Neural cell (in vitro differentiated cells): ENCODE measurements around the gene RBM15. TPM values are rescaled to one million over a fixed set of nuclear protein-coding genes. Genes with fewer than 3 reads are reported as not detected.

Source experiments
- H2AFZ ChIP-seq: fragments of 200-600, 300-800 bp; sonication (generic), shearing (Covaris generic); 2 replicates; pipeline ENCODE4 v1.6.0; 2014; ENCODE audit warnings: low read depth, mild to moderate bottlenecking, antibody characterized with exemption, low read length, moderate library complexity
- H3F3A ChIP-seq: fragments of 200-600 bp; shearing (Covaris generic); 2 replicates; pipeline ENCODE4 v1.6.1; 2016; ENCODE audit warnings: mild to moderate bottlenecking, moderate library complexity, mixed read lengths, antibody characterized with exemption, low read length; ENCODE audit not compliant: insufficient read depth, poor library complexity, severe bottlenecking
- H3K27ac ChIP-seq: fragments of 200-600, 300-800 bp; sonication (generic), shearing (Covaris generic); 2 replicates; pipeline ENCODE4 v1.5.1; 2014; ENCODE audit warnings: mild to moderate bottlenecking, low read length, moderate library complexity
- H3K27me3 ChIP-seq: fragments of 300-800, 200-600 bp; sonication (generic), shearing (Covaris generic); 2 replicates; pipeline ENCODE4 v1.6.0; 2014; ENCODE audit warnings: mild to moderate bottlenecking, low read depth, low read length, moderate library complexity; ENCODE audit not compliant: insufficient read depth
- H3K36me3 ChIP-seq: fragments of 300-800, 200-600 bp; sonication (generic), shearing (Covaris generic); 2 replicates; pipeline ENCODE4 v1.5.1; 2014; ENCODE audit warnings: mild to moderate bottlenecking, antibody characterized with exemption, low read length, moderate library complexity; ENCODE audit not compliant: insufficient read depth
- H3K4me2 ChIP-seq: fragments of 300-800, 200-600 bp; sonication (generic), shearing (Covaris generic); 2 replicates; pipeline ENCODE4 v1.6.0; 2014; ENCODE audit warnings: mild to moderate bottlenecking, low read length
- H3K4me3 ChIP-seq: fragments of 300-800, 200-600 bp; sonication (generic), shearing (Covaris generic); 2 replicates; pipeline ENCODE4 v1.5.1; 2014; ENCODE audit warnings: mild to moderate bottlenecking, low read length, moderate library complexity
- H3K79me2 ChIP-seq: fragments of 200-600 bp; shearing (Covaris generic); replicated peaks from 2 replicates; pipeline ENCODE4 v1.6.0; 2014; ENCODE audit warnings: mild to moderate bottlenecking, low read length, moderate library complexity; ENCODE audit not compliant: insufficient read depth
- H3K9ac ChIP-seq: fragments of 300-800, 200-600 bp; sonication (generic), shearing (Covaris generic); 2 replicates; pipeline ENCODE4 v1.6.1; 2016; ENCODE audit warnings: mild to moderate bottlenecking, low read length, mixed read lengths
- H3K9me2 ChIP-seq: fragments of 200-600 bp; shearing (Covaris generic); 2 replicates; pipeline ENCODE4 v1.6.1; 2016; ENCODE audit warnings: mild to moderate bottlenecking, low read length, mixed read lengths; ENCODE audit not compliant: insufficient read depth
- H3K9me3 ChIP-seq: fragments of 200-600, 300-800 bp; sonication (generic), shearing (Covaris generic); 2 replicates; pipeline ENCODE4 v1.6.1; 2016; ENCODE audit warnings: mild to moderate bottlenecking, mixed run types, low read length, moderate library complexity, mixed read lengths
- H4K20me1 ChIP-seq: fragments of 200-600 bp; shearing (Covaris generic); 2 replicates; pipeline ENCODE4 v1.6.1; 2016; ENCODE audit warnings: mild to moderate bottlenecking, mixed run types; ENCODE audit not compliant: insufficient read depth
- EP300 ChIP-seq: fragments of 450-650 bp; conservative IDR thresholded peaks from 2 replicates; pipeline ENCODE4 v1.6.1; 2014; ENCODE audit warnings: antibody characterized with exemption, mild to moderate bottlenecking, moderate library complexity; ENCODE audit not compliant: poor library complexity, severe bottlenecking
- EZH2 ChIP-seq: fragments of 200-600, 300-800 bp; shearing (Covaris generic), sonication (generic); IDR thresholded peaks from 2 replicates; pipeline ENCODE4 v1.6.1; 2014; ENCODE audit warnings: antibody characterized with exemption, low read length, borderline replicate concordance, mild to moderate bottlenecking; ENCODE audit not compliant: insufficient read depth, poor library complexity, severe bottlenecking
- MXI1 ChIP-seq: fragments of 450-650 bp; conservative IDR thresholded peaks from 2 replicates; pipeline ENCODE4 v1.6.1; 2014; ENCODE audit warnings: antibody characterized with exemption, mild to moderate bottlenecking; ENCODE audit not compliant: poor library complexity, severe bottlenecking
- POLR2AphosphoS5 ChIP-seq: IDR thresholded peaks from 2 replicates; pipeline ENCODE4 v1.6.1; 2012
- RAD21 ChIP-seq: fragments of 450-650 bp; conservative IDR thresholded peaks from 2 replicates; pipeline ENCODE4 v1.6.1; 2014; ENCODE audit warnings: antibody characterized with exemption, mild to moderate bottlenecking, moderate library complexity
- SMC3 ChIP-seq: fragments of 450-650 bp; conservative IDR thresholded peaks from 2 replicates; pipeline ENCODE4 v1.6.1; 2014; ENCODE audit warnings: antibody characterized with exemption, mild to moderate bottlenecking, moderate library complexity; ENCODE audit not compliant: poor library complexity
- TAF1 ChIP-seq: IDR thresholded peaks from 2 replicates; pipeline ENCODE4 v1.6.1; 2012; ENCODE audit warnings: low read depth
- polyA plus RNA-seq: library from polyadenylated mRNA; depleted of rRNA; stranded (reverse); fragments of >200 nt; gene quantifications from 2 replicates; pipeline ENCODE4 v1.2.3, GENCODE V29; 2014
- TF ChIP-seq, protein P1 (sequence below): IDR thresholded peaks from 2 replicates; pipeline ENCODE4 v1.6.1; 2012; ENCODE audit warnings: borderline replicate concordance
- TF ChIP-seq, protein P2 (sequence below): fragments of 450-650 bp; IDR thresholded peaks from 2 replicates; pipeline ENCODE4 v1.5.1; 2014; ENCODE audit warnings: antibody characterized with exemption, mild to moderate bottlenecking, moderate library complexity; ENCODE audit not compliant: poor library complexity, severe bottlenecking

RBM15 gene
- polyA plus RNA-seq, 1 donor from 2014 or later: 8.1 TPM

DNA sequence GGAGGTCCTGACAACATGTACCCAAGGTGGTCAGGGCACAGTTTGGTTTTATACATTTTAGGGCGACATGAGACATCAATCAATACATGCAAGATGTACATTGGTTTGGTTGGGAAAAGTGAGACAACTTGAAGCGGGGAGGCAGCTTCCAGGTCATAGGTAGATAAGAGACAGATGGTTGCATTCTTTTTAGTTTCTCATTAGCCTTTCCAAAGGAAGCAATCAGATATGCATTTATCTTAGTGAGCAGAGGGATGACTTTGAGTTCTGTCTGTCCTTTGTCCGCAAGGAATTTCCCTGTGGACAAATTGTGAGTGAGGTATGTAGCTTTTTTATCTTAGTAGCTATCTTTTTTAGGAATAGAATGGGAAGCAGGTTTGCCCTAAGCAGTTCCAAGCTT, 10.5 kb upstream of the RBM15 start:
- H3K4me2 ChIP-seq: no peak overlapping the region
- no peak overlapping the region for H3K27ac ChIP-seq
- H3K79me2 ChIP-seq: no peaks in the 10 kb centered on the region
- H3K9me2 ChIP-seq: no peaks in the 10 kb centered on the region
- H3K9ac ChIP-seq: no peak overlapping the region
- H4K20me1 ChIP-seq: no peaks in the 10 kb centered on the region
- no peaks in the 10 kb centered on the region for H3K9me3 ChIP-seq
- TF ChIP-seq, protein P1, sequence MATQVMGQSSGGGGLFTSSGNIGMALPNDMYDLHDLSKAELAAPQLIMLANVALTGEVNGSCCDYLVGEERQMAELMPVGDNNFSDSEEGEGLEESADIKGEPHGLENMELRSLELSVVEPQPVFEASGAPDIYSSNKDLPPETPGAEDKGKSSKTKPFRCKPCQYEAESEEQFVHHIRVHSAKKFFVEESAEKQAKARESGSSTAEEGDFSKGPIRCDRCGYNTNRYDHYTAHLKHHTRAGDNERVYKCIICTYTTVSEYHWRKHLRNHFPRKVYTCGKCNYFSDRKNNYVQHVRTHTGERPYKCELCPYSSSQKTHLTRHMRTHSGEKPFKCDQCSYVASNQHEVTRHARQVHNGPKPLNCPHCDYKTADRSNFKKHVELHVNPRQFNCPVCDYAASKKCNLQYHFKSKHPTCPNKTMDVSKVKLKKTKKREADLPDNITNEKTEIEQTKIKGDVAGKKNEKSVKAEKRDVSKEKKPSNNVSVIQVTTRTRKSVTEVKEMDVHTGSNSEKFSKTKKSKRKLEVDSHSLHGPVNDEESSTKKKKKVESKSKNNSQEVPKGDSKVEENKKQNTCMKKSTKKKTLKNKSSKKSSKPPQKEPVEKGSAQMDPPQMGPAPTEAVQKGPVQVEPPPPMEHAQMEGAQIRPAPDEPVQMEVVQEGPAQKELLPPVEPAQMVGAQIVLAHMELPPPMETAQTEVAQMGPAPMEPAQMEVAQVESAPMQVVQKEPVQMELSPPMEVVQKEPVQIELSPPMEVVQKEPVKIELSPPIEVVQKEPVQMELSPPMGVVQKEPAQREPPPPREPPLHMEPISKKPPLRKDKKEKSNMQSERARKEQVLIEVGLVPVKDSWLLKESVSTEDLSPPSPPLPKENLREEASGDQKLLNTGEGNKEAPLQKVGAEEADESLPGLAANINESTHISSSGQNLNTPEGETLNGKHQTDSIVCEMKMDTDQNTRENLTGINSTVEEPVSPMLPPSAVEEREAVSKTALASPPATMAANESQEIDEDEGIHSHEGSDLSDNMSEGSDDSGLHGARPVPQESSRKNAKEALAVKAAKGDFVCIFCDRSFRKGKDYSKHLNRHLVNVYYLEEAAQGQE: no peak
- TF ChIP-seq TAF1 (no peak), MXI1 (no peak), POLR2AphosphoS5 (no peak), SMC3 (no peak), EP300 (no peak), EZH2 (no peak), RAD21 (no peak)
- TF ChIP-seq, protein P2, sequence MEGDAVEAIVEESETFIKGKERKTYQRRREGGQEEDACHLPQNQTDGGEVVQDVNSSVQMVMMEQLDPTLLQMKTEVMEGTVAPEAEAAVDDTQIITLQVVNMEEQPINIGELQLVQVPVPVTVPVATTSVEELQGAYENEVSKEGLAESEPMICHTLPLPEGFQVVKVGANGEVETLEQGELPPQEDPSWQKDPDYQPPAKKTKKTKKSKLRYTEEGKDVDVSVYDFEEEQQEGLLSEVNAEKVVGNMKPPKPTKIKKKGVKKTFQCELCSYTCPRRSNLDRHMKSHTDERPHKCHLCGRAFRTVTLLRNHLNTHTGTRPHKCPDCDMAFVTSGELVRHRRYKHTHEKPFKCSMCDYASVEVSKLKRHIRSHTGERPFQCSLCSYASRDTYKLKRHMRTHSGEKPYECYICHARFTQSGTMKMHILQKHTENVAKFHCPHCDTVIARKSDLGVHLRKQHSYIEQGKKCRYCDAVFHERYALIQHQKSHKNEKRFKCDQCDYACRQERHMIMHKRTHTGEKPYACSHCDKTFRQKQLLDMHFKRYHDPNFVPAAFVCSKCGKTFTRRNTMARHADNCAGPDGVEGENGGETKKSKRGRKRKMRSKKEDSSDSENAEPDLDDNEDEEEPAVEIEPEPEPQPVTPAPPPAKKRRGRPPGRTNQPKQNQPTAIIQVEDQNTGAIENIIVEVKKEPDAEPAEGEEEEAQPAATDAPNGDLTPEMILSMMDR: no peak
- H2AFZ ChIP-seq: no peak overlapping the region
- H3K27me3 ChIP-seq: no peaks in the 10 kb centered on the region
- no peaks in the 10 kb centered on the region for H3F3A ChIP-seq
- no peaks in the 10 kb centered on the region for H3K36me3 ChIP-seq
- H3K4me3 ChIP-seq: no peak overlapping the region

DNA sequence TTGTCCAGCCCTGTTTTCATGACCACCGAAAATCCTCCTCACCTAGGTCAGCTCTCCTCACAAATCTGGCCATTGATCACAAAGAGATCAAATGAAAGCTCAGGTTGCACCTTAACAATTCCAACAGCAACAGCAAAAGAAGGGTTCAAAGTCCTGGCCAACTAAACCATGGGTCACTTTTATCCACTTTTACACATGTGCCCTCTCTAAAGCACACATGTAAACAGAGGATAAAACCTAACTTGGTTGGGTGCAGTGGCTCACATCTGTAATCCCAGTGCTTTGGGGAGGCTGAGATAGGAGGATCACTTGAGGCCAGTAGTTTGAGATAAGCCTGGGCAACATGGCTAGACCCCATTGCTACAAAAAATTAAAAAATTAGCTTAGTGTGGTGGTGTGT, 3.9 kb upstream of the RBM15 start:
- Histone ChIP-seq H3K9me2 (no peaks in the 10 kb centered on the region), H3K9me3 (no peaks in the 10 kb centered on the region), H3K4me2 (no peak overlapping the region), H3K9ac (no peak overlapping the region), H3K79me2 (peaks cover 3% of the 10 kb centered on the region), H4K20me1 (no peaks in the 10 kb centered on the region), H3K36me3 (no peaks in the 10 kb centered on the region), H3K27me3 (no peaks in the 10 kb centered on the region), H3K4me3 (no peak overlapping the region), H2AFZ (no peak overlapping the region), H3K27ac (no peak overlapping the region), H3F3A (no peaks in the 10 kb centered on the region)
- TF ChIP-seq, protein P2: no peak
- TF ChIP-seq RAD21: no peak
- TF ChIP-seq TAF1: no peak
- no peak for TF ChIP-seq EP300
- TF ChIP-seq EZH2: no peak
- no peak for TF ChIP-seq SMC3
- no peak for TF ChIP-seq MXI1
- TF ChIP-seq, protein P1: no peak
- TF ChIP-seq POLR2AphosphoS5: no peak
